Panc1 (cell line): ENCODE data around the gene LHFPL3. TPM values are rescaled to one million over a fixed set of nuclear protein-coding genes. Genes with fewer than 3 reads are reported as not detected.

Source experiments
- ATAC-seq: fragments of 200-7000 bp; cut with Tn5 transposase; 2 replicates; pipeline ENCODE4 v1.9.1; 2020; ENCODE audit warnings: mild to moderate bottlenecking, moderate library complexity
- BruUV-seq: library from RNA; stranded (reverse); fragments of 400-500 nt; replicated peaks from 2 replicates; lab custom pipeline; 2021; lab: Mats Ljungman, UMichigan
- CTCF ChIA-PET: fragments of 300-600 bp; sonication (Branson Sonifier 250); formaldehyde crosslinking; loops from one replicate; lab custom pipeline; 2022; ENCODE audit warnings: antibody characterized with exemption; lab: Charles Lee
- POLR2A ChIA-PET: fragments of 300-600 bp; sonication (Branson Sonifier 250); formaldehyde crosslinking; loops from one replicate; lab custom pipeline; 2022; ENCODE audit warnings: antibody characterized with exemption; lab: Charles Lee
- DNase-seq: peaks from one replicate; pipeline ENCODE4 v3.0.0-alpha.2; 2010; ENCODE audit warnings: low read depth, low spot score
- H3K27ac ChIP-seq: 2 replicates; pipeline ENCODE4 v1.5.1; 2011; ENCODE audit warnings: mild to moderate bottlenecking, low read length, inconsistent platforms
- H3K27me3 ChIP-seq: fragments of 200-500 bp; sonication (Bioruptor generic); 2 replicates; pipeline ENCODE4 v1.6.0; 2014; ENCODE audit warnings: low read length, inconsistent platforms; ENCODE audit not compliant: control insufficient read depth, insufficient read depth
- H3K36me3 ChIP-seq: fragments of 200-500 bp; sonication (Bioruptor generic); 2 replicates; pipeline ENCODE4 v1.5.1; 2014; ENCODE audit warnings: inconsistent platforms, mild to moderate bottlenecking, low read length, moderate library complexity; ENCODE audit not compliant: control insufficient read depth, insufficient read depth
- H3K4me1 ChIP-seq: 2 replicates; pipeline ENCODE4 v1.5.1; 2011; ENCODE audit warnings: inconsistent platforms, mild to moderate bottlenecking, low read length, moderate library complexity; ENCODE audit not compliant: control insufficient read depth, insufficient read depth
- H3K4me3 ChIP-seq, 2 experiments: 2 replicates each; pipeline ENCODE4 v1.5.1; 2011 to 2012; ENCODE audit warnings: low read depth in 2 of 2, low read length in 2 of 2, mild to moderate bottlenecking in 2 of 2, inconsistent platforms in 1 of 2, moderate library complexity in 1 of 2
- H3K9me3 ChIP-seq: fragments of 200-500 bp; sonication (Bioruptor generic); 2 replicates; pipeline ENCODE4 v1.5.1; 2014; ENCODE audit warnings: low read depth, mild to moderate bottlenecking, inconsistent platforms, low read length, moderate library complexity; ENCODE audit not compliant: control insufficient read depth, insufficient read depth
- CTCF ChIP-seq: fragments of 450-650 bp; IDR thresholded peaks from 2 replicates; pipeline ENCODE4 v1.5.1; 2017; ENCODE audit warnings: mild to moderate bottlenecking
- POLR2AphosphoS5 ChIP-seq: IDR thresholded peaks from 2 replicates; pipeline ENCODE4 v1.6.1; 2012; ENCODE audit warnings: mild to moderate bottlenecking, low read depth, low read length, moderate library complexity
- REST ChIP-seq, 2 experiments: IDR thresholded peaks; 2 replicates each; pipeline ENCODE4 v1.6.1; 2011 to 2012; ENCODE audit warnings: low read depth in 2 of 2, control low read depth in 1 of 2, low read length in 1 of 2, mild to moderate bottlenecking in 1 of 2, moderate library complexity in 1 of 2; ENCODE audit not compliant: insufficient read depth in 1 of 2
- SIN3A ChIP-seq: IDR thresholded peaks from 2 replicates; pipeline ENCODE4 v1.6.1; 2012; ENCODE audit warnings: low read depth, mild to moderate bottlenecking, low read length, moderate library complexity, borderline replicate concordance; ENCODE audit not compliant: insufficient read depth
- TCF7L2 ChIP-seq: IDR thresholded peaks from 2 replicates; pipeline ENCODE4 v1.6.1; 2011; ENCODE audit warnings: mild to moderate bottlenecking, low read depth, low read length, inconsistent platforms
- in situ Hi-C: cut with HindIII; loops from 2 replicates; pipeline ENCODE4 v1.10.0; 2016; ENCODE audit warnings: low sequenced_read_pairs, low pct_unique_long_range_greater_than_20kb
- intact Hi-C: fragments of 100-400 bp; cut with micrococcal nuclease; formaldehyde crosslinking; loops from one replicate; pipeline ENCODE4 v1.10.0; 2022; ENCODE audit not compliant: unreplicated experiment
- total RNA-seq: library from RNA; stranded (reverse); gene quantifications from one replicate; pipeline ENCODE4 v1.2.1, GENCODE V29; 2021; ENCODE audit not compliant: unreplicated experiment

Gene LHFPL3
- total RNA-seq, 1 experiment from 2014 or later = not detected

- POLR2A ChIA-PET = no interaction called here
- Histone ChIP-seq H3K4me1 (no peaks in the 10 kb centered on the region), H3K27ac (no peak overlapping the region), H3K27me3 (no peaks in the 10 kb centered on the region; the same call in none of the 2 replicates), H3K9me3 (no peaks in the 10 kb centered on the region), H3K36me3 (no peaks in the 10 kb centered on the region), H3K4me3 (no peak overlapping the region)
- CTCF ChIA-PET = no interaction called here
- in situ Hi-C loops (no loop called here), intact Hi-C loops (no loop called here)
- ATAC-seq = no peak
- TF ChIP-seq SIN3A (no peak), TCF7L2 (no peak), CTCF (no peak), POLR2AphosphoS5 (no peak), REST (IDR thresholded peaks at IDR 0.05; ENCODE audit: insufficient read depth in 1 of 2, low read depth in 2 of 2, low read length in 1 of 2) (no peak)
- no TSS peak for BruUV-seq
- no peak for DNase-seq
Measured at GRCh38 chr7:104836976-104837375, 508.6 kb downstream of the LHFPL3 start.

GRCh38 chr7:104838537-104839299, 510.3 kb downstream of the LHFPL3 start:
- H3K4me3 ChIP-seq = no peak overlapping the region
- no peak for ATAC-seq
- intact Hi-C loops (no loop called here), in situ Hi-C loops (no loop called here)
- ChIA-PET POLR2A (interaction anchor here (0.6 kb wide), 1 partner anchor 741 kb away, joined by 3 read pairs; no protein-coding TSS in a partner anchor), CTCF (no interaction called here)
- TF ChIP-seq REST (IDR thresholded peaks at IDR 0.05; ENCODE audit: insufficient read depth in 1 of 2, low read depth in 2 of 2, low read length in 1 of 2) = no peak
- no peak for TF ChIP-seq SIN3A
- TF ChIP-seq POLR2AphosphoS5 = no peak
- no peak for TF ChIP-seq CTCF
- TF ChIP-seq TCF7L2 = no peak
- no peaks in the 10 kb centered on the region for H3K36me3 ChIP-seq
- H3K9me3 ChIP-seq = no peaks in the 10 kb centered on the region
- no peaks in the 10 kb centered on the region; the same call in 1 of the 2 replicates for H3K27me3 ChIP-seq
- no TSS peak for BruUV-seq
- no peaks in the 10 kb centered on the region for H3K4me1 ChIP-seq
- H3K27ac ChIP-seq = no peak overlapping the region
- DNase-seq = no peak
